M059J (cell line): ENCODE measurements around the gene LMO7. TPM values are rescaled to one million over a fixed set of nuclear protein-coding genes. Genes with fewer than 3 reads are reported as not detected.

Source experiments
- DNase-seq: peaks from one replicate; pipeline ENCODE4 v3.0.0-alpha.2; 2012; ENCODE audit warnings: low read depth
- total RNA-seq: library from RNA; depleted of rRNA; stranded (reverse); fragments of >200 nt; shearing (Covaris generic); gene quantifications from 2 replicates; pipeline ENCODE4 v1.2.3, GENCODE V29; 2014; rRNA removed

The LMO7 gene
- 66.3 and 109 TPM in 2 replicates for total RNA-seq

- peak; percentile 68 for DNase-seq
These were observed at the start of gene LMO7 for GRCh38 chr13:75635828-75636435. TSS of gene LMO7 (plus strand) at chr13:75636330. CDS start at chr13:75636658, 328 bp downstream.

GRCh38 chr13:75587679-75588078, 48.5 kb upstream of the LMO7 start:
- no peak for DNase-seq

DNA sequence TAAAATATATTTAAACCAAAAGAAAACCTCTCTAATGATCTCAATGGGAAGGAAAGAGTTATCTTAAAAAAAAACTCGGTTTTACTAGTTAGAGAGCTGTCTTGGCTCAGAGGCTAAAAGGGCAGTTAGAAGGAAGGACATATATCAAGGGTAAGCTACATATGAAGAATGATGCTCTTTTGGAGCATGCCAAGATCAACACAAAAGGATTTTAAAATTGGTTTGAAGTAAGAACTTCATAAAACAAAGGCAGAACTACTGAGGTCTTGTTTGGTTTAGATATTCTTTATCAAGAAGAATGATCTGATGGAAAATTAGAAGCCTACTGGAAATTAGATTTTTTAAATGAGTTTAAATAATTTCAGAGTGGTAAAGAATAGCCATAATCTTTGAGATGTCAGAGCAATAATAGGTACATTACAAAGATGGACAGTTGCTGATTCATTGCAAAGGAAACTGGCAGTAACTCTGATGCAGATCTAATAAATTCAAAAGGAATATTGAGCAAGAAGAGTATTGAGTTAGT, 39.4 kb upstream of the LMO7 start:
- DNase-seq: no peak

DNA sequence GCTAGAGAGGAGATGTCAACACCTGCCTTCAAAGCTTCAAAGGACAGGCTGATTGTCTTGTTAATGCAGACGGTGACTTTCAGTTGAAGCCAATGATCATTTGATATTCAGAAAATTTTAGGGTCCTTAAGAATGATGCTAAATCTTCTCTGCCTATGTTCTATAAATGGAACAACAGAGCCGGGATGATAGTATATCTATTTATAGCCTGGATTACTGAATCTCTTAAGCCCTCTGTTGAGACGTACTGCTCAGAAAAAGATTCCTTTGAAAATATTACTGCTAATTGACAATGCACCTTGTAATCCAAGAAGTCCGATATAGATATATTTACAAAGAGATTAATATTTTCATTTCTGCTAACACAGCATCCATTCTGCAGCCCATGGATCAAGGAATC, 35.8 kb upstream of the LMO7 start:
- no peak for DNase-seq

GRCh38 chr13:75603038-75603437, 33.1 kb upstream of the LMO7 start:
- no peak for DNase-seq

- no peak for DNase-seq
These were observed 28.7 kb upstream of the LMO7 start for GRCh38 chr13:75607447-75607846.

GRCh38 chr13:75610466-75610865, 25.7 kb upstream of the LMO7 start:
- no peak for DNase-seq

GRCh38 chr13:75612354-75612753, 23.8 kb upstream of the LMO7 start:
- DNase-seq: peak; percentile 42

- DNase-seq: no peak
These were observed 18.9 kb upstream of the LMO7 start for GRCh38 chr13:75617230-75617629.

GRCh38 chr13:75618308-75618707, 17.8 kb upstream of the LMO7 start:
- peak; percentile 14 for DNase-seq

- DNase-seq: no peak
These were observed 16.1 kb upstream of the LMO7 start for GRCh38 chr13:75620020-75620419.

DNA sequence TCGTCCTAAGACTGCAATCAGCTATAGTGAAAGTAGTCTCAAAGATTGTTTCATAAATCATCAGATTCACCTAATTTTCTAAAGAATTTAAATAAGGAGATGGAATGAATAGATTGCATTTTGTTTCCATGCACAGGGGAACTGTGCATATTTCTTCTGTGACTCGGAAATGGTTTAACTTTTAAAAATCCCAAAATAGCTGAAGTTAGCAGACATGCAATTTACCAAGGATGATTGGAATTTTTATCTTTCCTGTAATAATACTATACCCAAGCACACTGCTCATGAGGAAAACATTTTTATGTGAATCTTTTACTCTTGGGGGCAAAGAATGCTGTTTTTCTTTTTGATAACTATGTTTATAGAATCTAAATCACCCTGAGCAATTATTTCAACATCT, 15.0 kb upstream of the LMO7 start:
- peak; percentile 68 for DNase-seq

- no peak for DNase-seq
These were observed 7.3 kb upstream of the LMO7 start for GRCh38 chr13:75628801-75629200.

GRCh38 chr13:75633285-75633684, 2.8 kb upstream of the LMO7 start:
- DNase-seq: peak; percentile 90

GRCh38 chr13:75635101-75635827, 866 bp upstream of the LMO7 start:
- no peak for DNase-seq

GRCh38 chr13:75636436-75637180, 478 bp downstream of the LMO7 start:
- DNase-seq: peak; percentile 45

- peak; percentile 33 for DNase-seq
These were observed 1.1 kb downstream of the LMO7 start for GRCh38 chr13:75637181-75637750.

- no peak for DNase-seq
These were observed 3.3 kb downstream of the LMO7 start for GRCh38 chr13:75639454-75639853.

DNA sequence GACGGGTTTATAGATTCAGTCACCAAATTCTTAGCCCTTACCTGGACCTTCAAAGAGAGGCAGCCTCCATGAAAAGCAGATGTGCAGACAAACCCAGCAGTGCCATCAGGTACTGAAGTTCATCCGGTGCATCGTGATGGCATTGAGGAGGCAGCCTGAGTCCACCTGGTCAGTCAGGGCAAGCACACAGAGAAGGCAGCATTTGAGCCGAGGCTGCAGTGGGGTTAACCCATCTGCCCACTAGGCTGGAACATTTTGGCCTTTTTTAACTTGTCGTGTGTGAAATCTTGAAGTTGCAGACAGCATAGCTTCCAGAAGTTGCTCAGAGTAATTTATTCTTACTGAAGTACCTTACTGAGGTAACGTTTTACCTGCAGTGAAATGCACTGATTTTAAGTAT, 4.9 kb downstream of the LMO7 start:
- DNase-seq: no peak

- no peak for DNase-seq
These were observed 7.1 kb downstream of the LMO7 start for GRCh38 chr13:75643182-75643581.

GRCh38 chr13:75643693-75644092, 7.6 kb downstream of the LMO7 start:
- no peak for DNase-seq

- DNase-seq: no peak
These were observed 9.0 kb downstream of the LMO7 start for GRCh38 chr13:75645141-75645540.
